Activated T-cell treated with anti-CD3 and anti-CD28 coated beads, Interleukin-2, amount 50 U/mL, for 48 hours (primary cell): ENCODE measurements around the gene MICOS13.
A peak's percentile ranks its signal among the peaks of the same experiment; 100 is the strongest.

Experiments used
- DNase-seq, 2 experiments: peaks; one replicate each; pipeline ENCODE4 v3.0.0-alpha.2; 2020

The MICOS13 gene

DNA sequence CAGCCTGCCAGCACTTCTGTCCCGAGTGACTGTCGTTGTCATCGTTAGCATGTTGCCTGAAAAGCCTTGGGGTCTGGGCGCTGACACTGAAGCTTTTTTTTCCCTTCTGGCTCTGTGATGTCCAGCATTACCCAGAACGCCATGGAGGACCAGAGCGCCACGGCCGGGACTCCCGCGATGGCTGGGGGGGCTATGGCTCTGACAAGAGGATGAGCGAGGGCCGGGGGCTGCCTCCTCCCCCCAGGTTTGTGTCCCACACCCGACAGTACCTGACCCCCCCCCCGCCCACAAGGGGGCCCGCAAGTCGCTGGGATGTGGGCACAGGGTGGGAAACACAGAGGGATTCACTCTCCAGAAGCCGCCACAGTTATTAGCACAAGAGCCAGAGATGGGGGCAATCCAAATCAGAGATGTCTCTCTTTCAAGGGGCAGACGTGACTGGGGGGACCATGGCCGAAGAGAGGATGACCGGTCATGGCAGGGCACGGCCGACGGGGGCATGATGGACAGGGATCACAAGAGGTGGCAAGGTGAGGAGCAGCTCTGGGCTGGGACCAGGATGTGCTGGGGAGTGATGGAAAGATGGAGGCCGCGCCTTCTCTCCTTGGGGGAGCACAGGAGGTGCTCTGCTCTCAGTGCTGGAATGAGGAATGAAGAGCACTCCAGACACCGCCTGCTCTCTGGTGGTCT is 13.2 kb downstream of the MICOS13 start:
- no peak for DNase-seq

DNA sequence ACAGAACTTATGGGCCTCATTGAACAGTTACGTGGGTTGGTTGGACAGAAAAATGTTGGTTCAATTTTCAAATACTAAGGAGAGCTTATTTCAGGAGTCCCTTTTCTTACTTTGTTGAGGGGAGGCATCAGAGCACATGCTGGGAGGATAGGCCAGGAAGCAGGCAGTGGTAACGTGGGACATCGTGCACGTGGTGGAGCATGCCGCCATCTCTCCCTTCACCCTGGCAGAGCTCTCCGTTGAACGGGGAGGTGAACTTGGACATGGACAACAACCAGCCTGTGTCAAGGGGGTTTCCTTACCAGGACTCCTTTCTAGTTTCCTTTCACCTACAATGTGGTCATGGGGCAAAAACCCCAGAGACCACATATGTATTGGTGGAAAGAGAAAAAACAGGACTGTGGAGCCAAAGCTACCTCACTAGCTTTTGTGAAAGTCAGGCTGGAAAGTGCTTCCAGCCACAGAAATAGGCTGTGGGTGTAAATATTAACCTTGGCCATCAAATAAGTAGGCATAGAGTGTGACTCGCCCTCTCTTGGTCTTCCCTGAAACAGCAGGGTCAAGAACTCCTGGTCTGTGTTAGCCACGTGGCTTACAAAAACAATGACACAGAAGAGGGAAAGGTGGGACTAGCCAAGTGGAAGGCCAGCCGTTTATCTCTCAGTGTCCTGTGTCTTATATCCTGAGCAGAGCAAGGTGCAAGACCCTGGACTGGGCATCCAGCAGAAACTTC is 14.4 kb downstream of the MICOS13 start:
- no peak for DNase-seq

DNA sequence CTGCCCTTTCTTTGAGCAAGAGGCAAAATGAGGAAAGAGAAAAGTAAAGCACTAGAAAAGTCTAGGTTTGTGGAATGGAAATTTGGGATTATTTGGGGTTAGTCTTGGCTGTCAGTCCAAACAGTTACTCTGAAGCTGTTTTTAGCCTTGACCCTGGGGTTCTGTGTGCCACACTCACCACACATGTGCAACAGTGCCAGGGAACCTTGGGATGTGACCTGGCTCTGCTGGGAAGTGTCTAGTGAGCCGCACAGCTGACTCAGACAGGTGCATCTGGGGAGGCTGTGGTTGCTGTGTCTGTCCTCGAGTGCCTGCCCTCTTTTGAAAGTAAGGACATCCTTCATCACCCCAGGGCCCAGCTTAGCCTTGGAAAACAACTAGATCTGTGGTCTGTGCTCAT is 15.8 kb downstream of the MICOS13 start:
- no peak for DNase-seq

DNA sequence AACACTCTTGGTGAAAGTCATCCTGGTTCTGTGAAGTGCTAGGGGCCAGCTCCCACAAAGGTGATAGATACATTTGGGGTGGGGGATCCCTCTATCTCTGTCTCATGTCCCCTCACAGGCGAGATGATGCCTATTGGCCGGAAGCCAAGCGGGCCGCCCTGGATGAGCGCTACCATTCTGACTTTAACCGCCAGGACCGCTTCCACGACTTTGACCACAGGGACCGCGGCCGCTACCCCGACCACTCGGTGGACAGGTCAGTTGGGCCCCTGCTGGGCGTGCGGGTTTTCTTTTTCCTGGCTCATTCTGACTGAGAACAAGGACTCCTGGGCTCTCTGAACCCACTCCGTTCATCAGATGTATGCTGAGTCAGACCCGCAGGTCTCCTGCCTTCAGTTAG is 16.4 kb downstream of the MICOS13 start:
- DNase-seq, result no peak

DNA sequence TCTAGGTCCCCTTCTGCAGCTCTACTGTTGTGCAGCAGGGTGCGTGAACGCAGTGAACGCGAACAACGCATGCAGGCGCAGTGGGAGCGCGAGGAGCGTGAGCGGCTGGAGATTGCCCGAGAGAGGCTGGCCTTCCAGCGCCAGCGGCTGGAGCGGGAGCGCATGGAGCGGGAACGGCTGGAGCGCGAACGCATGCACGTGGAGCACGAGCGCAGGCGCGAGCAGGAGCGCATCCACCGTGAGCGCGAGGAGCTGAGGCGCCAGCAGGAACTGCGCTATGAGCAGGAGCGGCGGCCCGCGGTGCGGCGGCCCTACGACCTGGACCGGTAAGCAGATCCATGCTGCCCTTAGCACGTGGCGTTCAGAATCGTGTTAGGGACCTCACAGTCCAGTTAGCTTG is 18.8 kb downstream of the MICOS13 start:
- no peak for DNase-seq

DNA sequence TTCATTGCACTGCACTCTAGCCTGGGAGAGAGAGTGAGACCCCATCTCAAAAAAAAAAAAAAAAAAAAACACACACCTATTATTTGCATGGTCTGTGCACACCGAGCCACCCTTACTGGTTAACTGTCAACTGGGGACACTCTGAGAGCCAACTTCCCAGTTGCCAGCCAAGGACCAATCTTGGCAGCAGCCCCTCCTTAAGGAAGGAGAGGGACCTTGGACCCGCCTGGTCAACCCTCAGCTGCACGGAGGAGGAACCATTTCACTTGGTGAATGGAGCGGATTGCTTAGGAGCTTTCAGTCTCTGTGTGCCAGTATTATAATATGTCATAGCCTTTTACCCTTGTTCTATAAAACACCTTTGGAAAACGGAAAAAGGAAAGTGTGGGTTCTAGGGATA is 24.9 kb downstream of the MICOS13 start:
- DNase-seq, result no peak

DNA sequence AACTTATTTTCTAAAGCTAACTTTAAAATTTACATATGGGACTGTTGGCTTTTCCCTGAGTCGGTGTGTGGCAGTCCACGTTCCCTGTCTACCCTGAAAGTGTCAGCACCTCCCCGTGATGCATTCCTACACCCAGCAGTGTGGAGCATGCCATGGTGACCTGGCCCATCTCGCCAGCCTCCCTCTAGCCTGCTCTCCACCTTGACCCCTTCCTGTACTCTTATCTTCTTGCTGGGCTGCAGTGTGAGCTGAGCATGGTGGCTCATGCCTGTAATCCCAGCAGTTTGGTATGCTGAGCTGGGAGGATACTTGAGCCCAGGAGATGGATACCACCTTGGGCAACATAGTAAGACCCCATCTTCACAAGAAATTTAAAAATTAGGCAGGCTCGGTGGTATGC is 25.4 kb downstream of the MICOS13 start:
- DNase-seq, result no peak

DNA sequence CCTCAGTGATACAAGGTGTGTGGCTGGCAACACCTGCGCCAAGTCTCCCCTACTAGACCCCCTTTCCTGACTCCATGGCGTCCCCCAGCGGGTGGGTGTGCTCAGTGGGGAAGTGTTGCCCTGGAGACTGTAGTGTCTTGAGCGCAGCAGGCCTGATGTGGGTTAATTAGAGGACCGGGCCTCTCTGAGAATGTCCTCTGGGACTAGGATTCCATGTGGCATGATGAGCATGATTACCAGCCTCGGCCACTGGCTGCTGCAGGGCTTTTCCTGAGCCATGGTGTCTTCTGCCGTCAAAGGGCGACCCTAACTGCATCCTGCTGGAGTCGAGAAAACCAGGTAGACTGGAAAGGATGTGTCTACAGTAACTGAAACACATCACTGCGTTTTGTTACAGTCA is 28.1 kb downstream of the MICOS13 start:
- no peak for DNase-seq

DNA sequence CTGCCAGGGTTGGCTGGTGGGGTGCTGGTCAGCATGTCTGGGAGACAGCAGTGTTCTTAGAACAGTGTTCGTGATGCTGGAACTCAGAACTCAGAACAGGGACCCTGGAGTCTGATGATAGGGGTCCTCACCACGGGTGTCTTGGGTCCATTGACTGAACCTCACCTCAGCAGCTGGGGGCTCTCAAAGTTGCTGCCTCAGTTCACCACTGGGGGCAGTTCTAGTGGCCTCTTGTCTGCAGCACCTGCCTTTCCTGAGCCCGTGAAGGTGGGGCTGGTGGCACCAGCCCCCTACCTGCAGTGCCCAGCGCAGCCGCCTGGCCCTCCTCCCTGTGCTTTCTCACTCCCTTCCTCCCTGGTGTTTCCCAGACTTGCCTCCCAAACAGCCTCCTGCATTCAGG is 29.0 kb downstream of the MICOS13 start:
- no peak for DNase-seq

DNA sequence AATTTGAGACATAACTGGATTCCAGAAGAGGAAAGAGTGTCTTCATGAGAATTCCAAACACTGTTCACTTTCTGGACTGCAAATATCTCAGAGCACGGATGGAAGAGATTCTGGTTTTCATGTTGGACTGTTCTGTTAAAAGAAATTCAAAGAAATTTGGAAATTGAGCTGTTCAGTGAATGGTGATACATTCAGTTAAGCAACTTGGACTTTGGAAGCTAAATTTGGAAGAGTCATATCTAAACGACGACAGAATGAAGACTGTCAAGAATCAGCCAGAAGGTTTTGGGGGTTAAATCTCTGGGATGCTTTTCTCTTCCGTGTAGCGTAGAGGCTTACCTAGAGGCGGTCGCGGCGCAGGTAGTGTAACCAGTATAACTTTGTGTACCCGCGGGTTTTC is 31.9 kb downstream of the MICOS13 start:
- DNase-seq, result no peak

DNA sequence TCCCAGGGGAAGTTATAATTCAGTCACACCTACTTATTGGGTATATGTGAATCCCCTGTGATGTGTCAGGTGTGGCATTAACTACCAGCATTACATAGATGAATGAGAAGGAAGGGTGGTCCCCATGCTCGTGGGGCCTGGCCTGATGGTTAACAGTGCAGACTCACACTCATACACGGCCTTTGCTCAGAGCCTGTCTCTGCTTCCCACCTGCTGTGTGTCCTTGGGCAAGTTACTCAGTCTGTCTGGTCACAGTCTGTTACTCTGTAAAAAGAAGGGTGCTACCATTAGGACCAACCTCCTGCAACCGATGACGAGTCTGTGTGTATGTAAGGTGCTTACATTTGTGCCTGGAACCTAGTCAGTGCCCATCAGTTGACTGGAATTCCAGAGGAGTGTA is 33.6 kb downstream of the MICOS13 start:
- no peak for DNase-seq

DNA sequence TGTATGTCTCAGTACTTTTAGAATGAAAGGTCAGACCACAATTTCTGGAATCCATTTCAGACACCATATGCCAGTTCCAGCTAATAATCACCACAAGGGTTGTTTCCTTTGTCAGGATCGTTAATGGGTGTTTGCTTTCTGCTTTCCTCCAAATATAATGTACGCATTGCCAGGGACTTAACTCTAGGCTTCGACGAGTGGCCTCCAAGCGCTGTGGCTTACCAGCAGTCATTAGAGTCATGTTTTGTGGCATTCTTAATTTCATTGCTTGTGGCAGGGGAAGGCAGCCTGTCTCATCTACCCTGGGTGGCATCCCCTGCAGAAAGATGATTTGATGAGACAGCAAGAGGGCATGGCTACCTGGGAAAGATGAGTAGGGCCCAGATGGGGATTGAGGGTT is 34.9 kb downstream of the MICOS13 start:
- DNase-seq, result no peak

DNA sequence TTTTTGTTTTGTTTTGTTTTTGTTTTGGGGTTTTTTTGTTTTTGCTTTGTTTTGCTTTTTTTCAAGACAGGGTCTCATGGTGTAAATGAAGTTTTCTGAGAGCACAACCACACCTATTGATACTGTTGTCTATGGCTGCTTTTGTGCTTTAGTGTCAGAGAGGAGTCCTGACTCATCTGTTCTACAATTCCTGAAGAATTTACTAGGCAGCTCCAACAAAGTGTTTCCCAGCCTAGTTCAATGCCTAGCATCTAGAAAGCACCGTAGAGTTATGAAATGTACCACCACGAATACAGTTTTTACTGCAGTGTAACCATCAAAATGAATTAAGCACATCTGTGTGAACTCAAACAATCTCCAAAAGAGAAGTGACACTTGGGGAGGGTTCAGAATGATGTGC is 36.3 kb downstream of the MICOS13 start:
- DNase-seq, result no peak

DNA sequence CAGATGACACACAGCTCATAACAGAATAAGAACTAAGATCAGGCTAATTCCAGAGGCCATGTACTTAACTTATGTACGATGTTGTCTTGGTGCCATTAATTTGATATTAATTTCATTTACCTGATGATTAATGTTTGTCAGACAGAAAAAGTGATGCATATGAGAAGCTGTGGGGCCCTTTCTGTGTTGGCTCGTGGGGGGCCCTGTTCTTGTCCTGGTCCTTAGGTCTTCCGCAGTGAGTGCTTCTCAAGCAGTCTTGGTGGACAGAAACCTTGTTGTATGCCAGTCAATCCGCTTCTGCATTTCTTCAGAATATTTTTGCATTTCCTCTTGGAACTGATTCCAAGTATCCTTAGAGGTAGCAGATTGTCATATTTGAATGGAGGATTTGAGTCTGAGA is 37.3 kb downstream of the MICOS13 start:
- no peak for DNase-seq

DNA sequence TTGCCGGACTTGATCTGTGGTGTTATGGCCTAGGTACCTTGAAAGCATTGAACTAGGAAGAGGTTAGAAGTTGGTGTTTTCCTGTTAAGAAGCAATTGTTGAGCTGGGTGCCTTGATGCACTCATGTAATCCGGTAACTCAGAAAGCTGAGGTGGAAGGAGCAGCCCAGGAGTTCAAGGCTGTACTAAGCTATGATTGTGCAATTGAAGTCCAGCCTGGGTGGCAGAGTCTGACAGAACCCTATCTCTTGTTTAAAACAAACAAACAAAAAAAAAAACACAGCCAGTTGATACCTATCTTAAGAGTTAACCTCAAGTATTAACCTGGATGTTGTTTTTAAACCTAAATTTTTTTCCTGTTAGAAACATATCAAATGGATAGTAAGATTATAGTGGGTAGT is 38.1 kb downstream of the MICOS13 start:
- DNase-seq, result no peak

DNA sequence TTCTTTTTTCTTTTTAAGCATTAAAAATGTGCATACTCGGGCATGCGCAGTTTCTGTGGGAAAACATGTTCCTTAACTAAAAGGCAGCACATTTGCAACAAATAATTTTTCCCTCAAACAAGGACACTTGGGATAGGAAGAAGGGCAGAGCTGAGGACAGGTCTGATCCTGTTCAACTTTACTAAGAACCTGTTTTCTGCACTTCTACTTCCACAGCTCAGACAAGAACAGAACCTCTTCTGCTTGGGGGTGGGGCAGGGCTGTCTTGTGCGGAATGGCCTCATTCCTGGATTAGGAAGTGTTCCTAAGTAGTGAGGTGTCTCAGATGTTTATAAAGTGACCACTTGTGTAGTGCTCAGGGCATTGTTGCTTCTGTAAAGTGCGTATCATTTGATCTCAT is 39.1 kb downstream of the MICOS13 start:
- no peak for DNase-seq

DNA sequence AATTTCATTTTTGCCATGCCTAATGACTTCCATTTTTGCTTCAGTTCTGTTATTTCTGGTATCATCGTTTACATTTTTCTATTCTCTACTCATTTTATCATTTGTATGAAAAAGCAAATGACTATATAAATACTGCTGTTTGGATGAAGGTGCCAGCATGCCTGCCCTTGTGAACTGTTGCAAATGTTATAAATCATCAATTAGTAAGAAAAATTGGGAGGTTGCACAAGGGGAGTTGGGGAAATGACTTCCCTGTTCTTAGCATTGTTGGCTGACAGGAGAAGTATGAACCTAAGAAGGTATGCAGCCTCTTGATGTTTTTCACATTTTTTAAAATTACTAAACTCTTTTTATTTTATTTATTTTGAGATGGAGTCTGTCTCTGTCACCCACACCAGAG is 42.3 kb downstream of the MICOS13 start:
- DNase-seq, result no peak

DNA sequence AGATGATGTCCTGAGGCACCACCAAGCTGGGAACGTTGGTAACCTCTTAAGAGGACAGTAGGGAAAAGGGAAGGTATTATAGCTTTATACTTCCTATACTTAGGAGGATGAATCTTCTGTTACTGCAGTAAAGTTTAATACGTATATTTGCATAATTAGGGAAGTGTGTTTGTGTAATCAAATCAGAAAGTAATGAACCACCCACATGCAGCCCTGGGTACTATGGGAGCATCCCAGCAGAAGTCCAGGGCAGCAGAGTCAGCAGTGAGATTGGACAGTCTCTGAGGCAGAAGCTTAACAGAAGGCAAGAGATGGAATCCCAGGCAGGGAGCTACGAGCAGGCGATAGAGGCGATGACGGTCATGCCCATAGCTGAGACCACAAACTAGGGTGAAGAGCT is 44.9 kb downstream of the MICOS13 start:
- DNase-seq, result no peak

DNA sequence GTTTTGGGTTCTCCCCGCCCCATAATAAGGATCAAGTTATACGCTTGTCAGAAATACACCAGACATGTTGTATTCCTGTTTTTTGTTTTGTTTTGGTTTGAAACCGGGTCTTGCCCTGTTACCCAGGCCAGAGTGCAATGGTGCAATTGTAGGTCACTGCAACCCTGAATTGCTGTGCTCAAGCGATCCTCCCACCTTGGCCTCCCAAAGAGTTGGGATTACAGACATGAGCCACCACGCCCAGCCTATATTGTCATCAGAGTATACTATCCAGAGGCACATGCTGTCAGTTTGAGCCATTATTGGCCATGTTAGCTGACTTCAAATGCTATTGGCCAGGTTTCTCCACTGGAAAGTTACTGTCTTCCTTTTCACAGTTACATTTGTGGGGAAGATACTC is 47.7 kb downstream of the MICOS13 start:
- peak in 1 of 2 experiments; percentile 16 for DNase-seq

DNA sequence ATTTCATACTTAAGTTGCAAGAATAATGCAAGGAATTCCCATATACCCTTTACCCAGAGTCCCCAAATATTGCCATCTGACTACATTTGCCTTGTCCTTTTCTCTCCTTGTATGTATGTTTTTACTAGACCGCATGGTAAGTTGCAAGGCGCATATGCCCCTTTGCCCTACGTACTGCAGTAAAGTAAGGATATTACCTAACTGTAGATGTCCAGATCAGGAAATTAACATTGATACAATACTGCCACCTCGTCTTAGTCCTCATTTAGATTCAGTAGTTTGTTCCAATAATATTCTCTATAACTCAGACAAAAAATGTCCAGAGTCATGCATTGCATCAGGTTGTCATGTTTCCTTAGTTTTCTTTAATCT is 48.1 kb downstream of the MICOS13 start:
- DNase-seq, result peak in 1 of 2 experiments; percentile 7

DNA sequence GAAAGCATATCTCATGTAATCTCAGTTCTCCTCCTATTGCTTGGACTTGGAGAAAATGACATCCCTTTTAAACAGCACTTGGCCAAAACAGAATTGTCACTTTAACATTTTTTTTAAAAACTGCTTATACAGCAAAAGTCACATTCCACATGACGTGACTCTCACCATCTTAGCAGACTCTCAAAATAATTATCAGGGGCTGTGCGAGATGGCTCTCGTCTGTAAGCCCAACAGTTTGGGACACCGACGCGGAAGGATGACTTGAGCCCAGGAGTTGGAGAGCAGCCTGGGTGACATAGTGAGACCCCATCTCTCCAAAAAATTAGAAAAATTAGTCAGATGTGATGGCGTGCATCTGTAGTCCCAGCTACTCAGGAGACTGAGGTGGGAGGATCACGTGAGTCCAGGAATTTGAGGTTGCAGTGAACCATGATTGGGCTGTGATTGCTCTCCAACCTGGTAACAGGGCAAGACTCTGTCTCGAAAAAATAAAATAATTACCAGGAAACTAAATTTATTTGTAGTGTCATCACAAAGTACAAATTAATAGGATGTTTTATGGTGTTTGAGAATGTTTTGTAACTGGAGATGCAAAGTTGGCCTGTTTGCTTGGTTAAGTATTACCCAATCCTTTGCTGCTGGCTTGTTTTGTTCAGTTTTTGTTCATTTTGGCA is 48.6 kb downstream of the MICOS13 start:
- peak in 1 of 2 experiments; percentile 1 for DNase-seq

DNA sequence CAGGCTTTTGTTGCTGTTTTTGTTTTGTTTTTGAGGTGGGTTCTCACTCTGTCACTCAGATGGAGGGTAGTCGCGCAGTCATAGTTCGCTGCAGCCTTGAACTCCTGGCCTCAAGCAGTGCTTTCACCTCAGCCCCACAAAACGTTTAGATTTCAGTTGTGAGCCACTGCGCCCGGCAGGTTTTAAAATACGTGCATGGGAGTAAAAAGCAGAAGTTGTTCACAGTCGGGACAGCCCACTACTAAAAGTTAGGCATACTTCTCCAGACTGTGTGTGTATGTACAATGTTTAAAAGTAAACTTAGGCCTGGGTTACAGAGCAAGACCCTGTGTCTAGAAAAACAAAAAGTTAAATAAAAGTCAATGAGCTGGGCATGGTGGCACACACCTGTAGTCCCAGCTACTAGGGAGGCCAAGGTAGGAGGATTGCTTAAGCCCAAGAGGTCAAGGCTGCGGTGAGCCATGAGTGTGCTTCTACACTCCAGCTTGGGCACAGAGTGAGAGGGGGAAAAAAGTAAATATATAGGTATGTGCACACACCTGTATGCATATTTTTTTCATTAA is 51.3 kb downstream of the MICOS13 start:
- DNase-seq, result peak in 1 of 2 experiments; percentile 16

DNA sequence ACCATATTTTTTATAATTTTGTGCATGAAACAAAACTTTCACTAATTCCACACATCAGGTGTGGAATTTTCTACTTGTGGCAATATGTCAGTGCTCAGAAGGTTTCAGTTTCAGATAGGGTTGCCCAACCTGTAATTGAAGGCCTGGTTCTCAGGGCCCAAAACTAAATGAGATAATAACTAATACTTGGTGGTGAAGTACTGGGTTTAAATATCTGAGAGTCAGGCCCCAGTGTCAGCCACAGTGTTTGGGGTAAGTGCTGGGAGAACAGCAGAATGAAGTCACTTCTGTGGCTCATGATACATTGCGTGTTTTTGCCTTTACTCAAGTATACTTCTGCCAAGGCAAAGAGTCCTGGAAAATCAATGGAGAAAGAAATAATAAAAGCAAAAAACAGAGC is 51.9 kb downstream of the MICOS13 start:
- DNase-seq, result no peak
